Motor neuron (in vitro differentiated cells): Measurements from ENCODE around the gene TTC7B. TPM values are rescaled to one million over a fixed set of nuclear protein-coding genes. Genes with fewer than 3 reads are reported as not detected.

Source experiments
- ATAC-seq, 8 experiments: fragments of 200-7000 bp; cut with Tn5 transposase; replicated peaks in 6 of 8; 2 replicates each; pipeline ENCODE4 v1.8.0; 2021; ENCODE audit warnings: mild to moderate bottlenecking in 8 of 8, moderate library complexity in 8 of 8
- H3K27ac ChIP-seq, 2 donors: fragments of 250-450 bp; sonication (Bioruptor Pico); 2 replicates each; pipeline ENCODE4 v1.9.0; 2021; ENCODE audit warnings: antibody characterized with exemption in 2 of 2, mild to moderate bottlenecking in 2 of 2, moderate library complexity in 1 of 2
- H3K4me1 ChIP-seq, 2 donors: fragments of 250-450 bp; sonication (Bioruptor Pico); replicated peaks in 1 of 2; 2 replicates each; pipeline ENCODE4 v1.6.1; 2021; ENCODE audit warnings: antibody characterized with exemption in 2 of 2, mild to moderate bottlenecking in 2 of 2, moderate library complexity in 1 of 2
- H3K4me3 ChIP-seq, 5 donors: fragments of 250-450 bp; sonication (Bioruptor Pico); 2 replicates each; pipeline ENCODE4 v1.9.0; 2021; ENCODE audit warnings: antibody characterized with exemption in 5 of 5, mild to moderate bottlenecking in 5 of 5, moderate library complexity in 4 of 5
- WGBS, 10 experiments: fragments of 450-650 bp; shearing (Covaris generic); methylation state at CpG; one replicate each; pipeline ENCODE4 v1.0.0; 2022; 5-methylcytosine and 5-hydroxymethylcytosine counted together
- in situ Hi-C, 9 experiments: fragments of 400-800 bp; cut with MboI; loops; one replicate each; pipeline ENCODE4 v1.15.0; 2021; ENCODE audit warnings: low sequenced_read_pairs in 9 of 9, low pct_unique_long_range_greater_than_20kb in 2 of 9; ENCODE audit not compliant: unreplicated experiment in 9 of 9
- total RNA-seq, 8 experiments: library from RNA; unstranded; fragments of 300-600 nt; gene quantifications; 2 replicates each; pipeline versions ENCODE4 v1.2.3 to v1.2.4, GENCODE V29; 2022

TTC7B gene
- total RNA-seq, 8 experiments from 2014 or later: 0.81 to 38.2 (median 22.8) TPM

- H3K4me1 ChIP-seq: peaks cover 6 to 8% of the 10 kb centered on the region in 2 donors
- ATAC-seq: no peak
- in situ Hi-C loops: no loop called here
These were observed 60.4 kb downstream of the TTC7B start for GRCh38 chr14:90755661-90756304.

GRCh38 chr14:90753456-90754005 lies 62.7 kb downstream of the TTC7B start:
- in situ Hi-C loops: no loop called here
- Histone ChIP-seq H3K4me3 (no peak overlapping the region), H3K27ac (no peak overlapping the region), H3K4me1 (peaks cover under 1 to 3% of the 10 kb centered on the region in 2 donors)
- ATAC-seq: no peak
- WGBS, 10 experiments: 60 to 100% (median 83%) methylated on average over 1 to 3 of the region's 3 CpGs; no CpG with 5 or more reads in 5 of the 10 experiments

More at GRCh38 chr14:90755661-90756304, 60.4 kb downstream of the TTC7B start:
- 78 to 100% (median 92%) methylated on average over 1 to 3 of the region's 4 CpGs; no CpG with 5 or more reads in 1 of the 10 experiments for WGBS, 10 experiments
- Histone ChIP-seq H3K27ac (no peak overlapping the region), H3K4me3 (no peak overlapping the region)

GRCh38 chr14:90750701-90751100 lies 65.5 kb downstream of the TTC7B start:
- Histone ChIP-seq H3K4me1 (peaks cover 0 to 3% of the 10 kb centered on the region in 2 donors), H3K4me3 (no peak overlapping the region), H3K27ac (no peak overlapping the region)
- in situ Hi-C loops: no loop called here
- no peak for ATAC-seq
- 20 to 100% (median 83%) methylated on average over 1 of the region's 1 CpG; no CpG with 5 or more reads in 4 of the 10 experiments for WGBS, 10 experiments

GRCh38 chr14:90750191-90750590 lies 66.0 kb downstream of the TTC7B start:
- in situ Hi-C loops: no loop called here
- H3K4me1 ChIP-seq: peaks cover 0 to 3% of the 10 kb centered on the region in 2 donors
- no peak overlapping the region for H3K4me3 ChIP-seq
- no peak for ATAC-seq
- H3K27ac ChIP-seq: no peak overlapping the region

GRCh38 chr14:90747909-90748308 lies 68.3 kb downstream of the TTC7B start:
- no peak for ATAC-seq
- Histone ChIP-seq H3K27ac (no peak overlapping the region), H3K4me1 (peaks cover 0 to 3% of the 10 kb centered on the region in 2 donors), H3K4me3 (no peak overlapping the region)
- in situ Hi-C loops: no loop called here

GRCh38 chr14:90743826-90744225 lies 72.4 kb downstream of the TTC7B start:
- no peak for ATAC-seq
- no peak overlapping the region for H3K4me3 ChIP-seq
- H3K4me1 ChIP-seq: no peaks in the 10 kb centered on the region
- no peak overlapping the region for H3K27ac ChIP-seq
- 53 to 88% (median 81%) methylated on average over 5 to 9 of the region's 10 CpGs; no CpG with 5 or more reads in 7 of the 10 experiments for WGBS, 10 experiments
- in situ Hi-C loops: no loop called here

- WGBS, 10 experiments: 0 to 100% (median 76%) methylated on average over 1 to 3 of the region's 3 CpGs; no CpG with 5 or more reads in 2 of the 10 experiments
- no peaks in the 10 kb centered on the region for H3K4me1 ChIP-seq
- H3K27ac ChIP-seq: no peak overlapping the region
- in situ Hi-C loops: no loop called here
- ATAC-seq: no peak
- H3K4me3 ChIP-seq: no peak overlapping the region
These were observed 72.8 kb downstream of the TTC7B start for GRCh38 chr14:90743425-90743824.

- in situ Hi-C loops: no loop called here
- H3K4me3 ChIP-seq: no peak overlapping the region
- H3K27ac ChIP-seq: no peak overlapping the region
- no peaks in the 10 kb centered on the region for H3K4me1 ChIP-seq
- no peak for ATAC-seq
- WGBS, 10 experiments: 21 to 94% (median 80%) methylated on average over 1 to 6 of the region's 6 CpGs; no CpG with 5 or more reads in 2 of the 10 experiments
These were observed 73.5 kb downstream of the TTC7B start for GRCh38 chr14:90742729-90743128.

- Histone ChIP-seq H3K27ac (no peak overlapping the region), H3K4me3 (no peak overlapping the region), H3K4me1 (no peaks in the 10 kb centered on the region)
- in situ Hi-C loops: no loop called here
- ATAC-seq: no peak
- 50 to 100% (median 96%) methylated on average over 1 to 2 of the region's 2 CpGs for WGBS, 10 experiments
These were observed 74.0 kb downstream of the TTC7B start for GRCh38 chr14:90742252-90742651.

GRCh38 chr14:90741682-90741946 lies 74.6 kb downstream of the TTC7B start:
- in situ Hi-C loops: no loop called here
- no peak overlapping the region for H3K4me3 ChIP-seq
- ATAC-seq: no peak
- WGBS, 10 experiments: 76 to 100% (median 95%) methylated on average over 2 of the region's 2 CpGs; no CpG with 5 or more reads in 5 of the 10 experiments
- H3K4me1 ChIP-seq: no peaks in the 10 kb centered on the region
- no peak overlapping the region for H3K27ac ChIP-seq

GRCh38 chr14:90740946-90741681 lies 75.1 kb downstream of the TTC7B start:
- no peak overlapping the region for H3K27ac ChIP-seq
- no peaks in the 10 kb centered on the region for H3K4me1 ChIP-seq
- no peak overlapping the region for H3K4me3 ChIP-seq
- 42 to 100% (median 83%) methylated on average over 1 to 9 of the region's 12 CpGs; no CpG with 5 or more reads in 2 of the 10 experiments for WGBS, 10 experiments
- in situ Hi-C loops: no loop called here
- ATAC-seq: no peak

- WGBS, 10 experiments: 48 to 100% (median 84%) methylated on average over 1 to 7 of the region's 8 CpGs; no CpG with 5 or more reads in 2 of the 10 experiments
- no peak overlapping the region for H3K27ac ChIP-seq
These were observed 76.1 kb downstream of the TTC7B start for GRCh38 chr14:90740081-90740480.

GRCh38 chr14:90739318-90740068 lies 76.7 kb downstream of the TTC7B start:
- 33 to 94% (median 75%) methylated on average over 1 to 5 of the region's 6 CpGs; no CpG with 5 or more reads in 1 of the 10 experiments for WGBS, 10 experiments
- H3K27ac ChIP-seq: no peak overlapping the region
- in situ Hi-C loops: no loop called here
- no peak overlapping the region for H3K4me3 ChIP-seq
- ATAC-seq: peak in 4 of 8 experiments; percentile 11 to 77 (median 64)
- no peaks in the 10 kb centered on the region for H3K4me1 ChIP-seq

More at GRCh38 chr14:90740081-90740480, 76.1 kb downstream of the TTC7B start:
- ATAC-seq: no peak
- Histone ChIP-seq H3K4me3 (no peak overlapping the region), H3K4me1 (no peaks in the 10 kb centered on the region)
- in situ Hi-C loops: no loop called here
